GM12864 (cell line): ENCODE measurements around the gene SPNS2.

ENCODE experiments used
- DNase-seq: peaks from one replicate; pipeline ENCODE4 v3.0.0-alpha.2; 2011; ENCODE audit warnings: low read depth
- H3K4me3 ChIP-seq: 2 replicates; pipeline ENCODE4 v1.5.1; 2011; ENCODE audit warnings: mild to moderate bottlenecking, low read depth, low read length, control low read depth
- TF ChIP-seq, protein P1 (sequence below): IDR thresholded peaks from 2 replicates; pipeline ENCODE4 v1.5.1; 2011; ENCODE audit warnings: low read depth, mild to moderate bottlenecking, moderate library complexity, low read length, control low read depth, inconsistent platforms; ENCODE audit errors: missing control alignments

The SPNS2 gene

DNA sequence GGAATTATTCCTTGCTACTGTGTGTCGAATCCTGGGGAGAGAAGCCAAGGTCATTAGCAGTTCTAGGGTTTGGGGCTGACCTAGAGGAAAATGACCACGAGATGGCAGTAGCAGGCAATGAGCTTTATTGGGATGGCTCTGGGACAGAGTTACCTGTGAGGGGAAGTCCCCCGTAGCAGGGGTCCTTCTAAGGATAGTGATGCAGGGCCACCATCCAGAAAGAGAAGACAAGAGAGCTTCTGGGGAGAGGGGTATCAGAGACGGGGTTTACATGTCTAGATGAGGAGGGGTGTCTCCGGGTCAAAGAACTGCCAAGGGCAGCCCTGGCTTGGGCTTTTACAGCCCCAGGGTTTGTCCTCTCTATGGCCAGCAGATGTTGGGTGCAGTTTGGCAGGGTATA lies 68.1 kb downstream of the SPNS2 start:
- no peak for DNase-seq
- TF ChIP-seq, protein P1, sequence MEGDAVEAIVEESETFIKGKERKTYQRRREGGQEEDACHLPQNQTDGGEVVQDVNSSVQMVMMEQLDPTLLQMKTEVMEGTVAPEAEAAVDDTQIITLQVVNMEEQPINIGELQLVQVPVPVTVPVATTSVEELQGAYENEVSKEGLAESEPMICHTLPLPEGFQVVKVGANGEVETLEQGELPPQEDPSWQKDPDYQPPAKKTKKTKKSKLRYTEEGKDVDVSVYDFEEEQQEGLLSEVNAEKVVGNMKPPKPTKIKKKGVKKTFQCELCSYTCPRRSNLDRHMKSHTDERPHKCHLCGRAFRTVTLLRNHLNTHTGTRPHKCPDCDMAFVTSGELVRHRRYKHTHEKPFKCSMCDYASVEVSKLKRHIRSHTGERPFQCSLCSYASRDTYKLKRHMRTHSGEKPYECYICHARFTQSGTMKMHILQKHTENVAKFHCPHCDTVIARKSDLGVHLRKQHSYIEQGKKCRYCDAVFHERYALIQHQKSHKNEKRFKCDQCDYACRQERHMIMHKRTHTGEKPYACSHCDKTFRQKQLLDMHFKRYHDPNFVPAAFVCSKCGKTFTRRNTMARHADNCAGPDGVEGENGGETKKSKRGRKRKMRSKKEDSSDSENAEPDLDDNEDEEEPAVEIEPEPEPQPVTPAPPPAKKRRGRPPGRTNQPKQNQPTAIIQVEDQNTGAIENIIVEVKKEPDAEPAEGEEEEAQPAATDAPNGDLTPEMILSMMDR: peak; percentile 74
- no peak overlapping the region for H3K4me3 ChIP-seq

DNA sequence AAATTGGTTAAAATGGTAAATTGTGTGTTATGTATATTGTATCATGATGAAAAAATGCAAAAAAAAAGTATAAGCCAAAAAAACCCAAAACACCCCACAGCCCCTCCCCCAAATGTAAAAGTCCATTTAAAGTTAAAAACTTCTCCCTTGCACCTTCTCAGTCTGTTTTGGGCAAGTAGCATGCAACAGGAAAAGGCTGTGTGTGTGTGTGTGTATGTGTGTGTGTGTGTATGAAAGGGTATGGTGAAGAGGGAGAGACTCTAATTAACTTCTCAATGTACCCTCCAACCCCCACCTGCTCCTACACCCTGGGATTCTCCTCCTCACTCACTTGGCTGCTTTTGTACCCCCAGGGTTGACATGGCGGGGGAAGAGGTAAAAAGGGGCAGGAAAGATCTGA lies 70.9 kb downstream of the SPNS2 start:
- DNase-seq: no peak
- TF ChIP-seq, protein P1: no peak
- no peak overlapping the region for H3K4me3 ChIP-seq

DNA sequence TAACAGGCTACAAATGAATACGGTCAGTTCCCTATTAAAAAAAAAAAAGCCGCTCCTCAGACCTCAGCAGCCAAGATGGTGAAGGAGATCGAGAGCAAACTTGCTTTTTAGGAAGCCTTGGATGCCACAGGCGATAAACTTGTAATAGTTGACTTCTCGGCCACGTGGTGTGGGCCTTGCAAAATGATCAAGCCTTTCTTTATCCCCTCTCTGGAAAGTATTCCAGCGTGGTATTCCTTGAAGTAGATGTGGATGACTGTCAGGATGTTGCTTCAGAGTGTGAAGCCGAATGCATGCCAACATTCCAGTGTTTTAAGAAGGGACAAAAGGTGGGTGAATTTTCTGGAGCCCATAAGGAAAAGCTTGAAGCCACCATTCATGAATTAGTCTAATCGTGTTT lies 73.5 kb downstream of the SPNS2 start:
- DNase-seq: no peak
- TF ChIP-seq, protein P1: no peak
- no peak overlapping the region for H3K4me3 ChIP-seq

DNA sequence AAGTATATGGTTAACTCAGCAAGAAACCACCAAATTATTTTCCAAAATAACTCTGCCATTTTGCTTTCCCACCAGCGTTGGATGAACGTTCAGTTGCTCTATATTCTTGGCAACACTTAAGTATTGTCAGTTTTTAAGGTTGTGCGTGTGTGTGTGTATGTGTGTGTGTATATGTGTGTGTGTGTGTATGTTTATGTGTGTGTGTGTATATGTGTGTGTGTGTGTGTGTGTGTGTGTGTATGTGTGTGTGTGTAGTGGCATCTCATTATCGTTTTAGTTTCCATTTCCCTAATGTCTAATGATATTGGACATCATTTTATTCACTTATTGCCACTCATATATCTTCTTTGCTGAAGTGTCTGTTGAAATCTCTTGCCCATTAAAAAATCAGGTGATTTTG lies 74.4 kb downstream of the SPNS2 start:
- H3K4me3 ChIP-seq: no peak overlapping the region
- TF ChIP-seq, protein P1: no peak
- DNase-seq: no peak

DNA sequence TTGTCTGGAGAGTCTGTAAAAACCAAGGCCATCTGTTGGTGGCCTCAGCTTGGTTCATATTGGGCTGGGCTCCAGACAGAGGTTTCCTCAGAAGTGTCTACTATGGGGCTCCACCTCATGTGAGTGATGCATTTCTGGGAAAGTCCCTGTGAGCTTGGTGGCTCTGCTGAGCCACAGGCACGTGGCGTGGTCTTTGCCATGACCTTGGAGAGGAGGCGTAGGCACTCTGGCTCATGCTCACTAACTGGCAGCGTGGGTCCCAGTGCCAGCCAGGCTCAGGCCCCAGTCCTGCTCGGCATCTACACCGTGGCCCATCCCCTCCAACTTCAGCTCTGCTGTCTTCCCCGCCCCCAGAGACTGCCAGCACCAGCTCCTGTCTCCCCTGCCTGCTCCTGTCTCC lies 75.0 kb downstream of the SPNS2 start:
- no peak overlapping the region for H3K4me3 ChIP-seq
- TF ChIP-seq, protein P1: no peak
- no peak for DNase-seq

DNA sequence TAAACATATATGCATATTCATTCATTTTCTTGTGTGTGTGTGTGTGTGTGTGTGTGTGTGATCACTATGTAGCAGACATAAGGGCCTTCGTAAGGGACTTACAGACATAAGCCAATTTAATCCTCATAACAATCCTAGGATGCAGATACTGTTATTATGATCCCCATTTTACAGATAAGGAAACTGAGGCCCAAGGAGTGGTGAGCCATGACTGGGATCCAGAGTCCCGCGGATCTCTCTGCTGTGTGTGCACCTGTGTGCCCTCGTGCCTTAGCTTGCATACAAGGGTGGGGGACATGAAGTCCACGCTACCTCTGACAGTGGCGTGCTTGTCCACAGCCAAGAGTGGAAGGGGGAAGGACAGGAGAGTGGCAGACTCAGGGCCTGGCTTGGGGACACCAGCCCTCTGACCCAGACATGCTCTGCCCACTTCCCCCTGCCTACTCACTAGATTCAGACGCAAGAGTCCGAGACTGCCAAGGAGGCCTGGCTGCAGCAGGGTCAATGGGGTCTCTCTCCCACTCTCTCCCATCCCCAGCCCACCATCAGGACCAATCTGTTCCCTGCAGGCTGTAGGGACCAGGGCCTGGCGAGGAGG lies 75.9 kb downstream of the SPNS2 start:
- no peak overlapping the region for H3K4me3 ChIP-seq
- DNase-seq: no peak
- TF ChIP-seq, protein P1: no peak

DNA sequence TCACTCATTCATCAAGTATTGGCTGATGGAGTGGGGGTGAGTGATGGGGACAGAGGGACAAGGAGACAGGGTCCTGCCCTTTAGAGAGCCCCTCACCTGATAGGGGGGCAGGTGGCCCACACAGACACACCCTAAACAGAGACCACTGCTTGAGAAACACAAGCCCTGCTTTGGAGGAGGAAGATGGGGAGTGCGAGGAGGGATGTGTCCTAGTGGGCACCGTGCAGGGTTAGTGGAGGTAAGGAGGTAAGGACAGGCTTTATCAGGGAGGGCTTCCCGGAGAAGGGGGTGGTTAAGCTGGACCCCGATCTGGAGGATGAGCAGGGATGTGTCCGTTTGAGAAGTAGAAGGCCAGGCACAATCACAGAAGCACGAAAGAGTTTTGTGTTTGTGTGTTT lies 77.5 kb downstream of the SPNS2 start:
- no peak for DNase-seq
- no peak overlapping the region for H3K4me3 ChIP-seq
- TF ChIP-seq, protein P1: no peak
